ENCODE results near the gene CFL1. TPM values are rescaled to one million over a fixed set of nuclear protein-coding genes. Genes with fewer than 3 reads are reported as not detected.
A peak's percentile ranks its signal among the peaks of the same experiment; 100 is the strongest.

CFL1 gene
- total and polyA plus RNA-seq, 2 of the 8 experiments (the other 6 are each of a cell fraction or from before 2014, with no cell fraction given): 1,252 to 1,365 TPM

DNA sequence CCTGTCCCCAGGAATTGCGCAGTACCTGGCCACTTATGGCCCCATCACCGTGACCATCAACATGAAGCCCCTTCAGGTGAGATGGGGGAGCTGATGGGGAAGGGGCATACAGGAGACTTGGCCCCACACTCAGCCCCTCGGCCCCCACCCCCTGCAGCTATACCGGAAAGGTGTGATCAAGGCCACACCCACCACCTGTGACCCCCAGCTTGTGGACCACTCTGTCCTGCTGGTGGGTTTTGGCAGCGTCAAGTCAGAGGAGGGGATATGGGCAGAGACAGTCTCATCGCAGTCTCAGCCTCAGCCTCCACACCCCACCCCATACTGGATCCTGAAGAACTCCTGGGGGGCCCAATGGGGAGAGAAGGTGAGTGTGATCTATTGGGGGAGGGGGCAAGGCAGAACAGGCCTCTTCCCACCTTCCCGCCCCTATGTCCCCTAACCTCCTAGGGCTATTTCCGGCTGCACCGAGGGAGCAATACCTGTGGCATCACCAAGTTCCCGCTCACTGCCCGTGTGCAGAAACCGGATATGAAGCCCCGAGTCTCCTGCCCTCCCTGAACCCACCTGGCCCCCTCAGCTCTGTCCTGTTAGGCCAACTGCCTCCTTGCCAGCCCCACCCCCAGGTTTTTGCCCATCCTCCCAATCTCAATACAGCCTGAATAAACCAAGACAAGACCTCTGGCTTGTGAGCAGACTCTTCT, 25.2 kb upstream of the CFL1 start:
- POLR2A ChIA-PET (ENCODE audit: partially characterized antibody): interaction anchor here (1.3 to 39.7 kb wide), 5 partner anchors 27 to 166 kb away, joined by 3 to 1071 read pairs (median 4); partner anchors contain the start of genes BANF1, CFL1, EFEMP2 and MUS81
- FAIRE-seq: no peak
- H4K91ac ChIP-seq (replicated peaks; ENCODE audit: insufficient read length, low read length): no peak overlapping the region
- H3K9ac ChIP-seq (replicated peaks in 1 of 4; ENCODE audit: extremely low read depth in 1 of 4, low read depth in 3 of 4, low read length in 3 of 4): no peak overlapping the region
- H3K4me3 ChIP-seq (ENCODE audit: extremely low read depth in 1 of 4, insufficient read depth in 2 of 4, low read depth in 3 of 4, low read length in 4 of 4): no peak overlapping the region
- H4K5ac ChIP-seq (ENCODE audit: insufficient read length, low read depth, low read length): no peak overlapping the region
- H2BK12ac ChIP-seq (ENCODE audit: low read depth, low read length): no peak overlapping the region
- no peak overlapping the region for H3K27ac ChIP-seq (ENCODE audit: low read depth, low read length)
- no peak overlapping the region for H3K4ac ChIP-seq (replicated peaks; ENCODE audit: insufficient read length, low read depth, low read length)
- no peak overlapping the region for H3K4me2 ChIP-seq (ENCODE audit: insufficient read depth in 1 of 2, low read depth in 2 of 2, low read length in 2 of 2)
- H2BK15ac ChIP-seq (ENCODE audit: low read length): no peak overlapping the region
- H3K14ac ChIP-seq (ENCODE audit: insufficient read length): no peak overlapping the region
- CTCF ChIA-PET (ENCODE audit: partially characterized antibody): interaction anchor here (1.1 to 19.6 kb wide), 17 partner anchors 9 to 172 kb away, joined by 3 to 283 read pairs (median 16); partner anchors contain the start of genes CCDC85B, CFL1, EFEMP2 and FOSL1
- peaks cover 0 to 4% of the 10 kb centered on the region in 2 experiments; a peak in 1 of 4 replicates for H3K79me2 ChIP-seq (ENCODE audit: control insufficient read depth in 1 of 2, insufficient read depth in 2 of 2, low read length in 2 of 2)
- H3K23ac ChIP-seq (ENCODE audit: insufficient read length): no peak overlapping the region
- H3K4me1 ChIP-seq (replicated peaks in 1 of 4; ENCODE audit: control insufficient read depth in 3 of 4, insufficient read depth in 4 of 4, low read length in 3 of 4): peaks cover 0 to 6% (median 3%) of the 10 kb centered on the region in 4 experiments; a peak in 4 of 7 replicates
- no peaks in the 10 kb centered on the region for H3K79me1 ChIP-seq (ENCODE audit: low read depth, low read length)
- peaks cover 8 to 22% (median 18%) of the 10 kb centered on the region in 4 experiments; a peak in 7 of 8 replicates for H3K36me3 ChIP-seq (ENCODE audit: control insufficient read depth in 2 of 4, insufficient read depth in 4 of 4, low read length in 3 of 4)
- no peak for DNase-seq (ENCODE audit: low read depth in 1 of 2, low spot score in 2 of 2)
- no peak overlapping the region for H3K18ac ChIP-seq (ENCODE audit: extremely low read depth, low read length)
- no peak overlapping the region for H2BK120ac ChIP-seq (replicated peaks; ENCODE audit: low read depth, low read length)
- no peak overlapping the region for H2BK5ac ChIP-seq (ENCODE audit: low read depth, low read length)
- no peaks in the 10 kb centered on the region for H3K27me3 ChIP-seq (replicated peaks in 1 of 4; ENCODE audit: control insufficient read depth in 3 of 4, extremely low read depth in 1 of 4, insufficient read depth in 3 of 4, low read length in 3 of 4)
- H3K56ac ChIP-seq (replicated peaks; ENCODE audit: insufficient read length, low read depth, low read length): no peak overlapping the region
- H4K20me1 ChIP-seq (replicated peaks in 1 of 2; ENCODE audit: control insufficient read depth in 1 of 2, insufficient read depth in 2 of 2, low read length in 2 of 2): peaks cover 6 to 7% of the 10 kb centered on the region in 2 experiments
- TF ChIP-seq SAP30 (IDR thresholded peaks at IDR 0.05; ENCODE audit: insufficient read depth, insufficient replicate concordance, low read length) (no peak), POLR2AphosphoS5 (IDR thresholded peaks at IDR 0.05; ENCODE audit: low read depth, low read length) (peak; percentile 5; the same call in 1 of the 2 replicates)
- H3K9me3 ChIP-seq (ENCODE audit: insufficient read depth in 2 of 2, low read depth in 1 of 2, low read length in 1 of 2): no peaks in the 10 kb centered on the region
- no peak overlapping the region for H2AFZ ChIP-seq (ENCODE audit: low read length)
- no peak overlapping the region for H2BK20ac ChIP-seq (ENCODE audit: low read length)
- peaks cover 5% of the 10 kb centered on the region for H3K23me2 ChIP-seq (ENCODE audit: low read depth, low read length)
- no peak overlapping the region for H4K8ac ChIP-seq (ENCODE audit: extremely low read depth, insufficient read depth, low read length)
- 90% methylated on average over 13 of the region's 13 CpGs; no CpG with 5 or more reads in 1 of the 2 experiments for WGBS, 2 experiments (ENCODE audit: extremely low coverage in 1 of 2, insufficient coverage in 1 of 2, insufficient read length in 1 of 2, insufficient replicate concordance in 2 of 2, low coverage in 1 of 2, low lambda C conversion rate in 2 of 2, missing lambda C conversion rate in 1 of 2)
- H2AK5ac ChIP-seq (ENCODE audit: low read depth, low read length): no peak overlapping the region

Measured in H1 (cell line).